ENCODE results near the gene VTCN1. TPM values are rescaled to one million over a fixed set of nuclear protein-coding genes. Genes with fewer than 3 reads are reported as not detected.

The VTCN1 gene
- total RNA-seq, 3 donors from 2014 or later: 0.16 to 97.0 (median 52.1) TPM

- H3K4me3 ChIP-seq: no peak overlapping the region
- no peak for TF ChIP-seq CTCF (IDR thresholded peaks at IDR 0.05)
- no peak for TF ChIP-seq POLR2A (IDR thresholded peaks at IDR 0.05)
- no peak for TF ChIP-seq POLR2AphosphoS5 (IDR thresholded peaks at IDR 0.05)
- no peaks in the 10 kb centered on the region for H3K4me1 ChIP-seq
Observed at GRCh38 chr1:117093870-117094621, 116.7 kb downstream of the VTCN1 start.

More at GRCh38 chr1:117093870-117094621, 116.7 kb downstream of the VTCN1 start:
- intact Hi-C loops (cut with DNase I; ENCODE audit: low total_unique reads): no loop called here
- no peaks in the 10 kb centered on the region for H3K27me3 ChIP-seq
- DNase-seq (ENCODE audit: low spot score in 2 of 2): no peak
- H3K9me3 ChIP-seq: no peaks in the 10 kb centered on the region
- H3K36me3 ChIP-seq: no peaks in the 10 kb centered on the region
- H3K27ac ChIP-seq: no peak overlapping the region

Other genes starting within 250 kb of the VTCN1 start
- 1 to 10 TPM in 1 of 3 donors, under 1 TPM in 2; 0.32 to 3.9 (median 0.73) TPM for gene CD101, start 209.2 kb downstream of the VTCN1 start, total RNA-seq
- gene TTF2, start 150.6 kb downstream of the VTCN1 start, total RNA-seq: 10 to 100 TPM; 15.5 to 24.7 (median 24.6) TPM
- 1 to 10 TPM; 1.1 to 8.2 (median 6.6) TPM for gene TRIM45, start 89.2 kb downstream of the VTCN1 start, total RNA-seq
- gene MAN1A2, start 156.5 kb upstream of the VTCN1 start, total RNA-seq: 10 to 100 TPM; 40.2 to 52.8 (median 43.3) TPM